Smooth muscle cell (in vitro differentiated cells): Measurements from ENCODE around the gene PKN1. TPM values are rescaled to one million over a fixed set of nuclear protein-coding genes. Genes with fewer than 3 reads are reported as not detected.

Experiments used
- DNase-seq: peaks from one replicate; lab custom pipeline; 2025; ENCODE audit not compliant: unreplicated experiment; lab: John Stamatoyannopoulos, UW
- H2AFZ ChIP-seq: fragments of 200-600 bp; sonication (generic); 2 replicates; pipeline ENCODE4 v1.6.0; 2016; ENCODE audit warnings: antibody characterized with exemption, low read depth, mild to moderate bottlenecking
- H3F3A ChIP-seq: fragments of 200-600 bp; sonication (generic); 2 replicates; pipeline ENCODE4 v1.6.0; 2017; ENCODE audit warnings: antibody characterized with exemption, low read depth
- H3K27ac ChIP-seq: fragments of 200-600 bp; sonication (generic); 2 replicates; pipeline ENCODE4 v1.5.1; 2016; ENCODE audit warnings: low read depth, mild to moderate bottlenecking
- H3K27me3 ChIP-seq: fragments of 200-600 bp; sonication (generic); 2 replicates; pipeline ENCODE4 v1.6.1; 2016; ENCODE audit warnings: low read depth, mild to moderate bottlenecking
- H3K36me3 ChIP-seq: fragments of 200-600 bp; sonication (generic); 2 replicates; pipeline ENCODE4 v1.5.1; 2016; ENCODE audit warnings: low read depth
- H3K4me1 ChIP-seq: fragments of 200-600 bp; sonication (generic); 2 replicates; pipeline ENCODE4 v1.5.1; 2016; ENCODE audit warnings: low read depth
- H3K4me2 ChIP-seq: fragments of 200-600 bp; sonication (generic); 2 replicates; pipeline ENCODE4 v1.6.0; 2016; ENCODE audit warnings: mild to moderate bottlenecking
- H3K4me3 ChIP-seq: fragments of 200-600 bp; sonication (generic); 2 replicates; pipeline ENCODE4 v1.5.1; 2016; ENCODE audit warnings: mild to moderate bottlenecking
- H3K79me2 ChIP-seq: fragments of 200-600 bp; sonication (generic); 2 replicates; pipeline ENCODE4 v1.6.0; 2016; ENCODE audit warnings: low read depth, mild to moderate bottlenecking
- H3K9ac ChIP-seq: fragments of 200-600 bp; sonication (generic); 2 replicates; pipeline ENCODE4 v1.6.0; 2016; ENCODE audit warnings: low read depth
- H3K9me3 ChIP-seq: fragments of 200-600 bp; sonication (generic); replicated peaks from 2 replicates; pipeline ENCODE4 v1.5.1; 2016; ENCODE audit warnings: low read depth
- H4K20me1 ChIP-seq: fragments of 200-600 bp; sonication (generic); 2 replicates; pipeline ENCODE4 v1.6.0; 2016; ENCODE audit warnings: low read depth
- CTCF ChIP-seq: fragments of 200-600 bp; sonication (generic); IDR thresholded peaks from 2 replicates; pipeline ENCODE4 v1.5.1; 2017; ENCODE audit warnings: borderline replicate concordance, mild to moderate bottlenecking, antibody characterized with exemption; ENCODE audit not compliant: insufficient read depth, poor library complexity, severe bottlenecking
- WGBS: methylation state at CpG from one replicate; pipeline ENCODE4 v1.1.7; 2016; ENCODE audit warnings: low lambda C conversion rate; 5-methylcytosine and 5-hydroxymethylcytosine counted together
- polyA plus RNA-seq: library from polyadenylated mRNA; unstranded; fragments of >200 nt; fragmentation: Nextera tagmentation; extraction: Ambion mirVana; gene quantifications from 2 replicates; pipeline ENCODE4 v1.2.1, GENCODE V29; 2016
- total RNA-seq: library from RNA; depleted of rRNA; stranded (reverse); fragments of >200 nt; gene quantifications from 2 replicates; pipeline ENCODE4 v1.2.3, GENCODE V29; 2014

The PKN1 gene
- total and polyA plus RNA-seq, 2 experiments from 2014 or later: 28.0 to 64.8 TPM

DNA sequence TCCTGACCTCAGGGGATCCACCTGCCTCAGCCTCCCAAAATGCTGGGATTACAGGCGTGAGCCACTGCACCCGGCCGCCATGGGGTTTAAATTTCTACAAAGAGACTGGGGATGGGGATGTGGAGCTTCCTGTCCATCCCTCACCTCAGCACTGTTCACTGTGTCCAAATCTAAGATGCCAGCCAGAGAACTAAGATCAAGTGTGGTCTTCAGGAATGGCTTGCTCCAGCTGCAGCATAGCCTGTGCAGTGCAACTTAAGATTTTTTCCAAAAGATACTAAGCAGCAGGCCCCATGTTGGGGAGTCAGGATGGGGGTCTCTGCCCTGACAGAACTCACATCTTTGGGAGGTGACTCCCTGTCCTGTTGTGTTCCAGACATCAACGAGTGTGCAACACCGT lies 42.6 kb upstream of the PKN1 start:
- Histone ChIP-seq H3K79me2 (no peaks in the 10 kb centered on the region), H3K9ac (no peak overlapping the region), H3K36me3 (no peaks in the 10 kb centered on the region), H3K9me3 (no peaks in the 10 kb centered on the region), H3K4me3 (no peak overlapping the region), H2AFZ (no peak overlapping the region), H3K27me3 (no peaks in the 10 kb centered on the region), H3K4me1 (no peaks in the 10 kb centered on the region), H4K20me1 (no peaks in the 10 kb centered on the region), H3F3A (no peaks in the 10 kb centered on the region), H3K27ac (no peak overlapping the region), H3K4me2 (no peak overlapping the region)
- WGBS: 97% methylated on average over 5 of the region's 5 CpGs
- DNase-seq: no peak
- TF ChIP-seq CTCF: no peak

DNA sequence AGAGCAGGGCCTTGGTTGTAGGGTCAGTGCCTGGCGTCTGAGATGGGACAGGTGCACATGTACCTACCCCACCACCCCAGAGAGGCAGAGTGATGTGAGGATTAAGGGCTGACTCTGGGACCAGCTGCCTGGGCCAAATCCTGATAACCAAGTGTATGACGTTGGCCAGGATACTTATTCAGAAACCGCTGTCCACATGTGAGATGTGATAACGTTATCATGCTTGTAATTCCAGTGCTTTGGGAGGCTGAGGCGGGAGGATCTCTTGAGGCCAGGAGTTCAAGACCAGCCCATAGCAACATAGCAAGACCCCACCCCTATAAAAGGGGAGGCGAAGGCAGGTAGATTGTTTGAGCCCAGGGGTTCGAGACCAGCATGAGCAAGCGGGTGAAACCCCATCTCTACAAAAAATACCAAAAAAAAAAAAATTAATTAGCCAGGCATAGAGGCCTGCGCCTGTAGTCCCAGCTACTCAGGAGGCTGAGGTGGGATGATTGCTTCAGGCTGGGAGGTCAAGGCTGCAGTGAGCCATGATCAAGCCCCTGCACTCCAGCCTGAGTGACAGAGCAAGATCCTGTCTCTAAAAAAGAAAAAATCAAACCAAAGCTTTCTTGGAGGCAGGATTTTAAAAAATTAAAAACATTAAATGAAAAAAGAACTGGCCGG lies 41.8 kb upstream of the PKN1 start:
- H3K4me3 ChIP-seq: no peak overlapping the region
- 94% methylated on average over 10 of the region's 10 CpGs for WGBS
- no peak overlapping the region for H3K27ac ChIP-seq
- no peaks in the 10 kb centered on the region for H3K9me3 ChIP-seq
- no peaks in the 10 kb centered on the region for H3K79me2 ChIP-seq
- H3F3A ChIP-seq: no peaks in the 10 kb centered on the region
- no peak for DNase-seq
- no peak overlapping the region for H3K4me2 ChIP-seq
- H3K4me1 ChIP-seq: no peaks in the 10 kb centered on the region
- H4K20me1 ChIP-seq: no peaks in the 10 kb centered on the region
- no peak overlapping the region for H3K9ac ChIP-seq
- H3K36me3 ChIP-seq: no peaks in the 10 kb centered on the region
- H2AFZ ChIP-seq: no peak overlapping the region
- no peak for TF ChIP-seq CTCF
- no peaks in the 10 kb centered on the region for H3K27me3 ChIP-seq

DNA sequence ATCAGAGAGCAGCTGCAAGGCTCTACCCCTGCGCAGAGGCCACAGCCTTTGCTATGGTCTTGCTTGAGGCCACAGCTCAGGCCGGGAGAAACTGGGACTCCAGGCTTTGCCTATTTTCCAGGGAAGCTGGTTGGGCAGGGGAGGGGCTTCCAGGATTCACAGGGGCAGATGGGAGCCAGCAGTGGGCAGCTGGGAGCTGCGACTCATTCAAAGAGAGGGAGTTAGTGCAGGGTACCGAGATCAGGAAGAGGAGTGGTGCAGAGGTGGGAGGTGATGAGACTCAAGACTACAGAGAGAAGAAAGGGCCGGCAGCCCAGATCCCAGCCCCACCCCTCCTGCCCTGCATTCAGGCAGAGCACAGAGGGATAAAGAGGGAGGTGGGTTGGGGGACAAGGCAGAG lies 39.8 kb upstream of the PKN1 start:
- WGBS: 46% methylated on average over 4 of the region's 5 CpGs
- no peak overlapping the region for H3K9ac ChIP-seq
- H3K4me2 ChIP-seq: no peak overlapping the region
- H3K36me3 ChIP-seq: no peaks in the 10 kb centered on the region
- no peaks in the 10 kb centered on the region for H3K27me3 ChIP-seq
- H3K4me1 ChIP-seq: no peaks in the 10 kb centered on the region
- no peak overlapping the region for H2AFZ ChIP-seq
- no peak for TF ChIP-seq CTCF
- no peak overlapping the region for H3K27ac ChIP-seq
- no peak for DNase-seq
- no peaks in the 10 kb centered on the region for H3K9me3 ChIP-seq
- no peak overlapping the region for H3K4me3 ChIP-seq
- no peaks in the 10 kb centered on the region for H4K20me1 ChIP-seq
- no peaks in the 10 kb centered on the region for H3F3A ChIP-seq
- H3K79me2 ChIP-seq: no peaks in the 10 kb centered on the region

DNA sequence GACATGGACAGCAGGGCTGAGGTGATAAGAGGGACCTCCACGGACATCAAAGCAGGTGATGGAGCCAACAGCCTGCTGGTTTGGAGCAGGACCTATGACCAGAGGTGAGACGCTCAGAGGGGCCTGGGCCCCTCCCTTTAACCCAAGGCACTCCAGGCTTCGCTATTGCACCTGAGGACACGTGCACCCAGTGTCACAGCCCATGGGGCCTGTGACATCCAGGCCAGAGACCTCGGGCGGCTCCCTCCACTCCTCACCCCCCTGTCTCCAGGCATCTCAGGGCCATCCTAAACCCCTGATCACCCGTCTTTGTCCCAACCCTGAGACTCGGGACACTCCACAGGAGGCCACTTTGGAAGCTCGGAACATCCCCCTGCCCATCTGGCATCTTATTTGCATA lies 38.9 kb upstream of the PKN1 start:
- Histone ChIP-seq H3F3A (no peaks in the 10 kb centered on the region), H3K9me3 (no peaks in the 10 kb centered on the region), H4K20me1 (no peaks in the 10 kb centered on the region), H3K4me3 (no peak overlapping the region), H3K4me1 (no peaks in the 10 kb centered on the region), H3K79me2 (no peaks in the 10 kb centered on the region), H3K36me3 (no peaks in the 10 kb centered on the region), H2AFZ (no peak overlapping the region), H3K27me3 (no peaks in the 10 kb centered on the region), H3K9ac (no peak overlapping the region), H3K4me2 (no peak overlapping the region), H3K27ac (no peak overlapping the region)
- no peak for TF ChIP-seq CTCF
- WGBS: 93% methylated on average over 9 of the region's 9 CpGs
- DNase-seq: no peak
